Endodermal cell (in vitro differentiated cells): ENCODE measurements around the gene ARHGAP6. TPM values are rescaled to one million over a fixed set of nuclear protein-coding genes. Genes with fewer than 3 reads are reported as not detected.

Source experiments
- DNase-seq: peaks from one replicate; pipeline ENCODE4 v3.0.0-alpha.2; 2017
- H3K27ac ChIP-seq: 2 replicates; pipeline ENCODE4 v1.5.1; 2013; ENCODE audit warnings: mild to moderate bottlenecking, low read depth, low read length, moderate library complexity
- H3K27me3 ChIP-seq: 2 replicates; pipeline ENCODE4 v1.6.1; 2013; ENCODE audit warnings: mild to moderate bottlenecking, low read length, moderate library complexity; ENCODE audit not compliant: insufficient read depth, control insufficient read depth, poor library complexity, severe bottlenecking
- H3K36me3 ChIP-seq: 2 replicates; pipeline ENCODE4 v1.7.0; 2013; ENCODE audit warnings: mild to moderate bottlenecking, low read length, moderate library complexity; ENCODE audit not compliant: control insufficient read depth, insufficient read depth
- H3K4me1 ChIP-seq: one replicate; pipeline ENCODE4 v1.7.0; 2013; ENCODE audit warnings: low read length; ENCODE audit not compliant: control insufficient read depth, insufficient read depth
- H3K4me3 ChIP-seq: 2 replicates; pipeline ENCODE4 v1.5.1; 2013; ENCODE audit warnings: mild to moderate bottlenecking, low read length, moderate library complexity
- H3K9ac ChIP-seq: 2 replicates; pipeline ENCODE4 v1.6.1; 2013; ENCODE audit warnings: mild to moderate bottlenecking, low read length, moderate library complexity; ENCODE audit not compliant: poor library complexity, severe bottlenecking; ENCODE audit errors: extremely low read depth
- H3K9me3 ChIP-seq: 2 replicates; pipeline ENCODE4 v1.6.1; 2013; ENCODE audit warnings: mild to moderate bottlenecking, low read length, moderate library complexity; ENCODE audit not compliant: control insufficient read depth
- H3K27ac Mint-ChIP-seq: 2 replicates; pipeline ENCODE4 v1.8.0; 2020; ENCODE audit warnings: mixed read lengths
- H3K27me3 Mint-ChIP-seq: 2 replicates; pipeline ENCODE4 v1.8.0; 2021; ENCODE audit warnings: mild to moderate bottlenecking, mixed read lengths; ENCODE audit not compliant: insufficient read depth
- H3K36me3 Mint-ChIP-seq: 2 replicates; pipeline ENCODE4 v1.8.0; 2020; ENCODE audit warnings: low read depth, mixed read lengths
- H3K4me1 Mint-ChIP-seq: 2 replicates; pipeline ENCODE4 v1.8.0; 2020; ENCODE audit warnings: mixed read lengths
- H3K4me3 Mint-ChIP-seq: 2 replicates; pipeline ENCODE4 v1.8.0; 2020; ENCODE audit warnings: mild to moderate bottlenecking, moderate library complexity, mixed read lengths
- H3K9me3 Mint-ChIP-seq: 2 replicates; pipeline ENCODE4 v1.8.0; 2020; ENCODE audit warnings: mild to moderate bottlenecking, mixed read lengths
- WGBS, 2 experiments: methylation state at CpG; one replicate each; pipeline versions ENCODE4 v1.1.5 to v1.1.7; 2013; ENCODE audit warnings: missing lambda C conversion rate in 2 of 2, mixed read lengths in 1 of 2; ENCODE audit not compliant: insufficient coverage in 1 of 2, insufficient read length in 1 of 2; 5-methylcytosine and 5-hydroxymethylcytosine counted together
- total RNA-seq, 2 donors: library from RNA; stranded (reverse); fragmentation: NEBNext Ultra II Directional in 1 of 2; extraction: Animal tissue kit (Norgen Biotek cat#: 25700) in 1 of 2; gene quantifications; 2 replicates in 1 of 2; 3 replicates in 1 of 2; pipeline ENCODE4 v1.2.1, GENCODE V29; 2021
- TF ChIP-seq, protein P1 (sequence below): fragments of 200-600 bp; sonication (generic); conservative IDR thresholded peaks from 2 replicates; pipeline ENCODE4 v1.5.0; 2021; ENCODE audit warnings: antibody characterized with exemption, mild to moderate bottlenecking

Gene ARHGAP6
- total RNA-seq, 2 donors from 2014 or later = 0.48 to 0.73 TPM

DNA sequence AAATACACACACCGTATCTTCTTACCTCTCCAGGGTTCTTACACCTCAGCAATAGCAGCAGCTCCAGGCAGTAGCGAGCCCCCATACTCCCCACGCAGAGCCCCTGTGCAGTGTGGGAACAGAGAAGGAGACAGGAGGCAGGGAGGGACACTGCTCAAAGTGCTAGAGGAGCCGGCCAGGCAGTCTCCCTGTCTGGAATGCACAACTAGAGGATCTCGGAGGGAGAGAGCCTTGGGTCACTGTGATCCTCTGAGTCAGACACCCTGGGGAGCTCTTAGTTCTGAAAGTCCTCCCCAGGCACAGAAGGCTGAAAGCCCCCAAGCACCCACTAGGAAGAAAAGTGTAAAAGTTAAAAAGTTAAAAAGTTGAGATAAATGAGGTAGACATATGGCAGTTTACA is 356.5 kb downstream of the ARHGAP6 start:
- Histone ChIP-seq H3K9ac (no peak overlapping the region), H3K4me1 (no peaks in the 10 kb centered on the region), H3K9me3 (no peaks in the 10 kb centered on the region), H3K36me3 (no peaks in the 10 kb centered on the region), H3K27ac (no peak overlapping the region), H3K4me3 (no peak overlapping the region), H3K27me3 (no peaks in the 10 kb centered on the region)
- Mint-ChIP-seq H3K36me3 (no peaks in the 10 kb centered on the region), H3K27ac (no peak overlapping the region), H3K4me1 (peaks cover 7% of the 10 kb centered on the region), H3K4me3 (no peak overlapping the region), H3K27me3 (no peaks in the 10 kb centered on the region), H3K9me3 (peaks cover 36% of the 10 kb centered on the region)
- DNase-seq = no peak
- WGBS, 2 experiments = 70 to 75% methylated on average over 2 to 5 of the region's 5 CpGs
- TF ChIP-seq, protein P1, sequence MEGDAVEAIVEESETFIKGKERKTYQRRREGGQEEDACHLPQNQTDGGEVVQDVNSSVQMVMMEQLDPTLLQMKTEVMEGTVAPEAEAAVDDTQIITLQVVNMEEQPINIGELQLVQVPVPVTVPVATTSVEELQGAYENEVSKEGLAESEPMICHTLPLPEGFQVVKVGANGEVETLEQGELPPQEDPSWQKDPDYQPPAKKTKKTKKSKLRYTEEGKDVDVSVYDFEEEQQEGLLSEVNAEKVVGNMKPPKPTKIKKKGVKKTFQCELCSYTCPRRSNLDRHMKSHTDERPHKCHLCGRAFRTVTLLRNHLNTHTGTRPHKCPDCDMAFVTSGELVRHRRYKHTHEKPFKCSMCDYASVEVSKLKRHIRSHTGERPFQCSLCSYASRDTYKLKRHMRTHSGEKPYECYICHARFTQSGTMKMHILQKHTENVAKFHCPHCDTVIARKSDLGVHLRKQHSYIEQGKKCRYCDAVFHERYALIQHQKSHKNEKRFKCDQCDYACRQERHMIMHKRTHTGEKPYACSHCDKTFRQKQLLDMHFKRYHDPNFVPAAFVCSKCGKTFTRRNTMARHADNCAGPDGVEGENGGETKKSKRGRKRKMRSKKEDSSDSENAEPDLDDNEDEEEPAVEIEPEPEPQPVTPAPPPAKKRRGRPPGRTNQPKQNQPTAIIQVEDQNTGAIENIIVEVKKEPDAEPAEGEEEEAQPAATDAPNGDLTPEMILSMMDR = no peak

- 89% methylated on average over 1 of the region's 1 CpG; no CpG with 5 or more reads in 1 of the 2 experiments for WGBS, 2 experiments
- H3K9me3 Mint-ChIP-seq = peaks cover 27% of the 10 kb centered on the region
- H3K4me3 ChIP-seq = no peak overlapping the region
- no peaks in the 10 kb centered on the region for H3K9me3 ChIP-seq
- no peak overlapping the region for H3K9ac ChIP-seq
- H3K4me1 Mint-ChIP-seq = peaks cover 7% of the 10 kb centered on the region
- peaks cover 3% of the 10 kb centered on the region for H3K27me3 Mint-ChIP-seq
- no peaks in the 10 kb centered on the region for H3K4me1 ChIP-seq
- no peak for DNase-seq
- no peaks in the 10 kb centered on the region for H3K27me3 ChIP-seq
- no peak overlapping the region for H3K27ac Mint-ChIP-seq
- no peaks in the 10 kb centered on the region for H3K36me3 ChIP-seq
- H3K27ac ChIP-seq = no peak overlapping the region
- TF ChIP-seq, protein P1 = no peak
- no peaks in the 10 kb centered on the region for H3K36me3 Mint-ChIP-seq
- H3K4me3 Mint-ChIP-seq = no peak overlapping the region
These were observed 360.1 kb downstream of the ARHGAP6 start for GRCh38 chrX:11305641-11306040.

DNA sequence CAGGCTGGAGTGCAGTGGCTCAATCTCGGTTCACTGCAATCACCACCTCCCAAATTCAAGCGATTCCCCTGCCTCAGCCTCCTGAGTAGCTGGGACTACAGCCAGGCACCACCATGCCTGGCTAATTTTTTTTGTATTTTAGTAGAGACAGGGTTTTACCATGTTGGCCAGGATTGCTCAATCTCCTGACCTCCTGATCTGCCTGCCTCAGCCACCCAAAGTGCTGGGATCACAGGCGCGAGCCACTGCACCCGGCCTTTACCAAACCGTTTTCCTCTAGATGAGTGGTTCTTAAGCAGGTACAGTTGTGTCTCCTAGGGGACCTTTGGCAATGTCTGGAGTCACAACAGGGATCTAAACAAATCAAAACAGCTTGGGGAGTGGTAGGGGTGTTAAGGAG is 360.9 kb downstream of the ARHGAP6 start:
- Histone ChIP-seq H3K27me3 (no peaks in the 10 kb centered on the region), H3K4me1 (no peaks in the 10 kb centered on the region), H3K9me3 (no peaks in the 10 kb centered on the region), H3K36me3 (no peaks in the 10 kb centered on the region), H3K4me3 (no peak overlapping the region), H3K27ac (no peak overlapping the region), H3K9ac (no peak overlapping the region)
- WGBS, 2 experiments = 37 to 50% methylated on average over 3 to 6 of the region's 6 CpGs
- DNase-seq = peak; percentile 55
- H3K4me3 Mint-ChIP-seq = no peak overlapping the region
- TF ChIP-seq, protein P1 = no peak
- peaks cover 7% of the 10 kb centered on the region for H3K4me1 Mint-ChIP-seq
- peaks cover 21% of the 10 kb centered on the region for H3K9me3 Mint-ChIP-seq
- no peaks in the 10 kb centered on the region for H3K36me3 Mint-ChIP-seq
- peaks cover 3% of the 10 kb centered on the region for H3K27me3 Mint-ChIP-seq
- no peak overlapping the region for H3K27ac Mint-ChIP-seq
